ENCODE results near the gene COA6. TPM values are rescaled to one million over a fixed set of nuclear protein-coding genes. Genes with fewer than 3 reads are reported as not detected.

Gene COA6
- total and polyA plus RNA-seq, 2 donors from 2014 or later = 21.2 to 76.4 TPM

- TF ChIP-seq CTCF (IDR thresholded peaks at IDR 0.05; ENCODE audit: borderline replicate concordance, extremely low read depth, insufficient read depth) = no peak
- Histone ChIP-seq H3K9me3 (ENCODE audit: control insufficient read depth in 2 of 3, insufficient read depth in 1 of 3, low read length in 3 of 3) (no peaks in the 10 kb centered on the region), H3K9ac (ENCODE audit: low read length in 3 of 3) (no peak overlapping the region), H3K27me3 (ENCODE audit: control insufficient read depth, insufficient read depth, low read length) (no peaks in the 10 kb centered on the region), H3K4me3 (ENCODE audit: low read length in 3 of 3) (no peak overlapping the region), H3K36me3 (ENCODE audit: control insufficient read depth in 2 of 3, insufficient read depth in 3 of 3, low read length in 3 of 3) (peaks cover under 1 to 4% (median 3%) of the 10 kb centered on the region in 3 donors), H3K4me1 (ENCODE audit: control insufficient read depth in 2 of 3, insufficient read depth in 2 of 3, low read depth in 1 of 3, low read length in 3 of 3) (no peaks in the 10 kb centered on the region), H3K27ac (ENCODE audit: low read depth in 2 of 2, low read length in 2 of 2) (no peak overlapping the region)
- FAIRE-seq (no peak), DNase-seq (no peak)
- intact Hi-C loops (cut with DNase I) = no loop called here
Observed at GRCh38 chr1:234386122-234386521, 12.9 kb downstream of the COA6 start.

GRCh38 chr1:234388094-234388493, 14.8 kb downstream of the COA6 start:
- intact Hi-C loops (cut with DNase I) = no loop called here
- no peak for DNase-seq
- Histone ChIP-seq H3K4me1 (ENCODE audit: control insufficient read depth in 2 of 3, insufficient read depth in 2 of 3, low read depth in 1 of 3, low read length in 3 of 3) (no peaks in the 10 kb centered on the region), H3K36me3 (ENCODE audit: control insufficient read depth in 2 of 3, insufficient read depth in 3 of 3, low read length in 3 of 3) (peaks cover 0 to 4% (median 4%) of the 10 kb centered on the region in 3 donors), H3K27ac (ENCODE audit: low read depth in 2 of 2, low read length in 2 of 2) (no peak overlapping the region), H3K9me3 (ENCODE audit: control insufficient read depth in 2 of 3, insufficient read depth in 1 of 3, low read length in 3 of 3) (no peaks in the 10 kb centered on the region), H3K4me3 (ENCODE audit: low read length in 3 of 3) (no peak overlapping the region), H3K9ac (ENCODE audit: low read length in 3 of 3) (no peak overlapping the region), H3K27me3 (ENCODE audit: control insufficient read depth, insufficient read depth, low read length) (no peaks in the 10 kb centered on the region)
- TF ChIP-seq CTCF (IDR thresholded peaks at IDR 0.05; ENCODE audit: borderline replicate concordance, extremely low read depth, insufficient read depth) = no peak
- no peak for FAIRE-seq

- no peaks in the 10 kb centered on the region for H3K27me3 ChIP-seq (ENCODE audit: control insufficient read depth, insufficient read depth, low read length)
- intact Hi-C loops (cut with DNase I) = no loop called here
- TF ChIP-seq CTCF (IDR thresholded peaks at IDR 0.05; ENCODE audit: borderline replicate concordance, extremely low read depth, insufficient read depth) = no peak
- H3K4me3 ChIP-seq (ENCODE audit: low read length in 3 of 3) = no peak overlapping the region
- FAIRE-seq = no peak
- H3K27ac ChIP-seq (ENCODE audit: low read depth in 2 of 2, low read length in 2 of 2) = no peak overlapping the region
- H3K9ac ChIP-seq (ENCODE audit: low read length in 3 of 3) = no peak overlapping the region
- H3K36me3 ChIP-seq (ENCODE audit: control insufficient read depth in 2 of 3, insufficient read depth in 3 of 3, low read length in 3 of 3) = peaks cover 0 to 10% (median 8%) of the 10 kb centered on the region in 3 donors
- DNase-seq = no peak
- no peaks in the 10 kb centered on the region for H3K9me3 ChIP-seq (ENCODE audit: control insufficient read depth in 2 of 3, insufficient read depth in 1 of 3, low read length in 3 of 3)
- no peaks in the 10 kb centered on the region for H3K4me1 ChIP-seq (ENCODE audit: control insufficient read depth in 2 of 3, insufficient read depth in 2 of 3, low read depth in 1 of 3, low read length in 3 of 3)
Observed at GRCh38 chr1:234393190-234393589, 19.9 kb downstream of the COA6 start.

- intact Hi-C loops (cut with DNase I) = no loop called here
- Histone ChIP-seq H3K4me1 (ENCODE audit: control insufficient read depth in 2 of 3, insufficient read depth in 2 of 3, low read depth in 1 of 3, low read length in 3 of 3) (no peaks in the 10 kb centered on the region), H3K9ac (ENCODE audit: low read length in 3 of 3) (no peak overlapping the region), H3K27ac (ENCODE audit: low read depth in 2 of 2, low read length in 2 of 2) (no peak overlapping the region), H3K27me3 (ENCODE audit: control insufficient read depth, insufficient read depth, low read length) (no peaks in the 10 kb centered on the region), H3K9me3 (ENCODE audit: control insufficient read depth in 2 of 3, insufficient read depth in 1 of 3, low read length in 3 of 3) (no peaks in the 10 kb centered on the region), H3K36me3 (ENCODE audit: control insufficient read depth in 2 of 3, insufficient read depth in 3 of 3, low read length in 3 of 3) (peaks cover 0 to 10% (median 8%) of the 10 kb centered on the region in 3 donors), H3K4me3 (ENCODE audit: low read length in 3 of 3) (no peak overlapping the region)
- TF ChIP-seq CTCF (IDR thresholded peaks at IDR 0.05; ENCODE audit: borderline replicate concordance, extremely low read depth, insufficient read depth) = no peak
- FAIRE-seq (no peak), DNase-seq (no peak)
Observed at GRCh38 chr1:234395297-234395696, 22.0 kb downstream of the COA6 start.
